T-cell (primary cell): ENCODE measurements around the gene SYNJ1. TPM values are rescaled to one million over a fixed set of nuclear protein-coding genes. Genes with fewer than 3 reads are reported as not detected.
A peak's percentile ranks its signal among the peaks of the same experiment; 100 is the strongest.

ENCODE experiments used
- ATAC-seq, 4 experiments: fragments of 200-7000 bp in 3 of 4; fragments of 150-1000 bp in 1 of 4; cut with Tn5 transposase; replicated peaks in 1 of 4; 1 replicate in 3 of 4; 2 replicates in 1 of 4; pipeline ENCODE4 v1.10.0; 2021; ENCODE audit warnings: moderate library complexity in 3 of 4, mild to moderate bottlenecking in 2 of 4, moderate number of reproducible peaks in 1 of 4
- CTCF ChIA-PET, 2 donors: fragments of 300-600 bp; sonication (Branson Sonifier 250); formaldehyde crosslinking; loops; one replicate each; lab custom pipeline; 2022; ENCODE audit warnings: antibody characterized with exemption in 2 of 2; lab: Charles Lee
- POLR2A ChIA-PET, 2 donors: fragments of 300-600 bp; sonication (Branson Sonifier 250); formaldehyde crosslinking; loops; one replicate each; lab custom pipeline; 2022; ENCODE audit warnings: antibody characterized with exemption in 2 of 2; lab: Charles Lee
- DNase-seq, 35 experiments: peaks; one replicate each; pipeline versions ENCODE4 v3.0.0 to v3.0.0-alpha.2; 2013 to 2023
- H3K27ac ChIP-seq: one replicate; pipeline ENCODE4 v1.5.1; 2013; ENCODE audit warnings: low read length
- H3K27me3 ChIP-seq, 2 experiments: replicated peaks in 1 of 2; 1 replicate in 1 of 2; 2 replicates in 1 of 2; pipeline versions ENCODE4 v1.6.1 to v1.7.0; 2013; ENCODE audit warnings: low read length in 1 of 2, mixed read lengths in 1 of 2; ENCODE audit not compliant: control insufficient read depth in 2 of 2, insufficient read depth in 2 of 2; ENCODE audit errors: extremely low read depth in 1 of 2
- H3K36me3 ChIP-seq, 2 donors: 1 replicate in 1 of 2; 2 replicates in 1 of 2; pipeline versions ENCODE4 v1.6.1 to v1.7.0; 2013; ENCODE audit warnings: low read length in 1 of 2; ENCODE audit not compliant: control insufficient read depth in 2 of 2, insufficient read depth in 1 of 2; ENCODE audit errors: extremely low read depth in 1 of 2
- H3K4me1 ChIP-seq, 2 experiments: 1 replicate in 1 of 2; 2 replicates in 1 of 2; pipeline versions ENCODE4 v1.6.1 to v1.7.0; 2013; ENCODE audit warnings: low read length in 2 of 2, mixed read lengths in 1 of 2; ENCODE audit not compliant: insufficient read depth in 2 of 2, control insufficient read depth in 1 of 2; ENCODE audit errors: extremely low read depth in 1 of 2
- H3K4me3 ChIP-seq, 2 donors: 1 replicate in 1 of 2; 2 replicates in 1 of 2; pipeline versions ENCODE4 v1.5.1 to v1.7.0; 2013; ENCODE audit warnings: mild to moderate bottlenecking in 2 of 2, low read length in 1 of 2, moderate library complexity in 1 of 2; ENCODE audit not compliant: control insufficient read depth in 1 of 2; ENCODE audit errors: extremely low read depth in 1 of 2
- H3K9me3 ChIP-seq: 2 replicates; pipeline ENCODE4 v1.7.0; 2013
- H3K27ac Mint-ChIP-seq, 2 donors: one replicate each; pipeline ENCODE4 v1.8.0; 2020 to 2021; ENCODE audit warnings: mild to moderate bottlenecking in 2 of 2, mixed read lengths in 2 of 2
- H3K27me3 Mint-ChIP-seq, 2 donors: one replicate each; pipeline ENCODE4 v1.8.0; 2021 to 2022; ENCODE audit warnings: mixed read lengths in 2 of 2
- H3K36me3 Mint-ChIP-seq: one replicate; pipeline ENCODE4 v1.8.0; 2021; ENCODE audit warnings: mixed read lengths
- H3K4me1 Mint-ChIP-seq, 3 donors: one replicate each; pipeline ENCODE4 v1.8.0; 2020 to 2022; ENCODE audit warnings: mixed read lengths in 3 of 3, mild to moderate bottlenecking in 1 of 3
- H3K4me3 Mint-ChIP-seq, 3 donors: one replicate each; pipeline ENCODE4 v1.8.0; 2020 to 2022; ENCODE audit warnings: mild to moderate bottlenecking in 3 of 3, mixed read lengths in 3 of 3, moderate library complexity in 3 of 3
- H3K9me3 Mint-ChIP-seq, 3 donors: one replicate each; pipeline ENCODE4 v1.8.0; 2020 to 2022; ENCODE audit warnings: mixed read lengths in 3 of 3
- WGBS: methylation state at CpG from one replicate; pipeline ENCODE4 v1.1.5; 2013; ENCODE audit warnings: missing lambda C conversion rate; ENCODE audit not compliant: insufficient coverage; 5-methylcytosine and 5-hydroxymethylcytosine counted together
- total RNA-seq, 35 experiments: library from RNA in 6 of 35; stranded (reverse) in 6 of 35; fragments of 120-200 nt in 1 of 35; gene quantifications; one replicate each; pipeline versions ENCODE4 v1.2.1 to v1.2.4 and lab custom pipeline; 2013 to 2026

SYNJ1 gene
- total RNA-seq, 5 donors from 2014 or later (not counting 1 experiment from before 2014, with no cell fraction given) = 15.2 to 24.0 (median 20.3) TPM

DNA sequence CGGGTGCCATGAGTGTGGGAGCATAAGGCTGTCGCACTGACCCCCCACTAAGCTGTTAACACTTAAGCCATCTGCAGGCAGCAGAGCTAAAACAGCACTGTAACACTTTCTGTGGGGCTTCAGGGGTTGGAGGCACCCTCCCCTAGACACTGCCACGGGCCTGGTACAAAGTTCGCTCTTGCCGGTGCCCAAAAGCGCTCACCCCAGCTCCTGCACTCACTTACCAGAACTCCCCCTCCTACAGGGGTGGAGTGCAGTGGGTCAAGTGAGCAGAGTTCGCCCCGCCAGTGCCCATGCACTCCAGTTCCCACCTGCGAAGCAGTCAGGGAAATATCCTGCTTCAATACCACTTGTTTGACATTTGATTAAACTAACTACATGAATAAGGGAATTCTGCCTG lies 69.3 kb downstream of the SYNJ1 start:
- no peaks in the 10 kb centered on the region for H3K27me3 Mint-ChIP-seq
- WGBS = 100% methylated on average over 3 of the region's 9 CpGs
- Histone ChIP-seq H3K4me1 (no peaks in the 10 kb centered on the region), H3K4me3 (no peak overlapping the region), H3K36me3 (peaks cover 10 to 36% of the 10 kb centered on the region in 2 donors), H3K27ac (no peak overlapping the region), H3K27me3 (no peaks in the 10 kb centered on the region), H3K9me3 (no peaks in the 10 kb centered on the region)
- peaks cover 76% of the 10 kb centered on the region for H3K36me3 Mint-ChIP-seq
- no peak overlapping the region for H3K27ac Mint-ChIP-seq
- ATAC-seq (no peak), DNase-seq (no peak)
- CTCF ChIA-PET = interaction anchor here (0.6 to 1.0 kb wide), 3 partner anchors 9 to 20 kb away, joined by 3 to 4 read pairs (median 3); no protein-coding TSS in a partner anchor
- H3K9me3 Mint-ChIP-seq = peaks cover 0 to under 1% (median 0%) of the 10 kb centered on the region in 3 donors
- no peaks in the 10 kb centered on the region for H3K4me1 Mint-ChIP-seq
- H3K4me3 Mint-ChIP-seq = no peak overlapping the region
- POLR2A ChIA-PET = no interaction called here

DNA sequence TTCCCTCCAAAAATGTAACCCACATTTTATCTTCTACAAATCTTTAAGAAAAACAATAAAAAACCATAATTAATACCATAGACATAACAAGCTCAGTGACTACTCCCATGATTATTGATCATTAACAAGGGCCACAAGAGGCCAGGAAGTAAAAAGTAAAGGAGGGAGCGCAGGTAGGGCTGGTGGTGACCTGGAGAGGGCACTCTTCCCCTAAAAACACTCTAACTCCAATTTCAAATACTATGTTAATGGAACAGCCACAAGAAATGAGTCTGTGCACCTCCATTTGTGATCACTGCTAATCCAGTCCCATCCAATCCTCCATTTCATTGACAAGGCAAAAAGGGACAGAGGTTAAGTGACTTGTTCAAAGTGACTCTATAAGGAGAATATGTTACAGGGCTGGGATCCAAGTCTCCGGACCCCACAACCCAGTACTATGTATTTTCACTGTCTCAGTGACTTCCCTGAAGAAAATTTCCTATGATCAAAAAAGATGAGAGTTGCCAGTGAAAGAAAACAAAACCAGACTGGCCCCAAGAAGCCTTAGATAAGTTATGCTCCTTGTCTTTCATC lies 74.4 kb downstream of the SYNJ1 start:
- POLR2A ChIA-PET = no interaction called here
- peaks cover 41% of the 10 kb centered on the region for H3K36me3 Mint-ChIP-seq
- no peaks in the 10 kb centered on the region for H3K27me3 ChIP-seq
- peaks cover 0 to 2% (median 0%) of the 10 kb centered on the region in 3 donors for H3K4me1 Mint-ChIP-seq
- peaks cover 0 to 50% of the 10 kb centered on the region in 2 donors for H3K36me3 ChIP-seq
- no peaks in the 10 kb centered on the region for H3K4me1 ChIP-seq
- DNase-seq = peak in 17 of 35 experiments; percentile 2 to 57 (median 13)
- H3K9me3 ChIP-seq = no peaks in the 10 kb centered on the region
- no peak overlapping the region for H3K27ac ChIP-seq
- WGBS = no CpG with 5 or more reads among the region's 2 CpGs
- H3K9me3 Mint-ChIP-seq = no peaks in the 10 kb centered on the region
- peak; percentile 49 to 61 (median 56) for ATAC-seq
- no peak overlapping the region for H3K4me3 Mint-ChIP-seq
- H3K4me3 ChIP-seq = no peak overlapping the region
- CTCF ChIA-PET = interaction anchor here (0.6 to 1.1 kb wide), 4 partner anchors 9 to 1297 kb away, joined by 3 to 5 read pairs (median 4); no protein-coding TSS in a partner anchor
- no peak overlapping the region for H3K27ac Mint-ChIP-seq
- no peaks in the 10 kb centered on the region for H3K27me3 Mint-ChIP-seq

DNA sequence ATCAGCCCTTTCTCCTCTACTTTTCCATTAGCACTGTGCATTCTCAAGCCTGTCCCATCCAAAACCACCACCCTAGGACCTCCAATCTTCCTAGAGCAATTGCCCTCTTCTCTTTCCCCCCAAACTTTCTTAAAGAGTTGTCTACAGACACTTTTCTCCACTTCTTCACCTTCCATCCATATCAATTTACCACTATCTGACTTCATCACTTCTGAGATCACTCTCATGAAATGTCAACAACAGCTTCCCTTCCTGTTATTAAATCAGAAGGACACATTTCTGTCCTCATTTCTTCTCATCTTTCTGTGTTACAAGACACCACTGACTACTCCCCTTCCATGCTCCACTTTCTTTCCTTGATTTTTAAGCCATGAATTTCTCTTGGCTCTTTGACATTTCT lies 79.6 kb downstream of the SYNJ1 start:
- Mint-ChIP-seq H3K9me3 (no peaks in the 10 kb centered on the region), H3K4me3 (no peak overlapping the region), H3K27ac (no peak overlapping the region), H3K36me3 (peaks cover 25% of the 10 kb centered on the region), H3K27me3 (no peaks in the 10 kb centered on the region), H3K4me1 (peaks cover 0 to 2% (median 0%) of the 10 kb centered on the region in 3 donors)
- H3K4me1 ChIP-seq = no peaks in the 10 kb centered on the region
- peaks cover 0 to 66% of the 10 kb centered on the region in 2 donors for H3K36me3 ChIP-seq
- H3K4me3 ChIP-seq = no peak overlapping the region
- DNase-seq (no peak), ATAC-seq (no peak)
- ChIA-PET CTCF (no interaction called here), POLR2A (no interaction called here)
- no peaks in the 10 kb centered on the region for H3K27me3 ChIP-seq
- H3K27ac ChIP-seq = no peak overlapping the region
- no peaks in the 10 kb centered on the region for H3K9me3 ChIP-seq

DNA sequence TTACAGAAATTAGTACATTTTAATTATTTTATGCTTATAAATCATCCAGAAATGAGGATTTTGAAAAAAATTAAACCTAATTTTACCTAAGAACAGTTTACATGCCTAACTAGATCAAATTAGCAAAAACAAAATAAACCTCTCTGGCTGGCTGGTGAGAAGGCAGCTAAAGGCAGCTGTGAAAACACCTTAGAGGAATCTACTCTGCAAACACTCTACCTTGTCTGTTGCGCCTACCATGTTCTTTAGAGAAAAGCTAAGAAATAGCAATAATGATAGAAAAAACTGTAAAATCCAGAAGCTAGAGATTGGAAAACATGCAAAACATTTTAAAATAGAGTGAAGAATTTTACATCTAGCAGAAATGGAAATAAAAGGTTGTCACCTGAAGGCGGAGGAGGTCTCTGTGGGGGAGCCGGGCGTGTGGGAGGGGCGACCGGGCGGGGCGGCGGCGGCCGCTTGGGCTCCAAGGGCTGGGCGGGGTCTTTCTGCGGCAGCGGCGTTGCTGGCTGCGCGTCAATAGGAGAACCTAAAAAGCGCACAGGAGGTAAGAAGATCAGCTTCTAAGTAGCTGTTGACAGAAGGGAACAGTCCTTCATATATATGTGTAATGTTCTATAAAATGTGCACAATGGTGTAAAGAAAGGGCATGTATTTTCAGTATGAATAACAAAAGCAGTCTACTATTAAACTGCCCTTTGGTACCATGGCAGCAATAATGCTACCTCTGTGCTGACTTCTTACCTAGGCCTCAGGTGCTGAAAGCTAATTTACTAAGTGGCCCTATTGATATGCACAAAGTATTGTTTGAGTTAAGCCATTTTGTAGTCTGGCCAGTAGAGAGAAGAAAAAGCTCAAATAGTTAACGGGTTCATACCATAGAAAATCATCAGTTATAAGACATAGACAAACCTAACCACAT lies 82.3 kb downstream of the SYNJ1 start:
- no peaks in the 10 kb centered on the region for H3K4me1 Mint-ChIP-seq
- no peaks in the 10 kb centered on the region for H3K9me3 Mint-ChIP-seq
- H3K27me3 Mint-ChIP-seq = no peaks in the 10 kb centered on the region
- no peaks in the 10 kb centered on the region for H3K27me3 ChIP-seq
- ChIA-PET CTCF (interaction anchor here in 1 of 2 donors (0.6 kb wide), 1 partner anchor 316 kb away, joined by 6 read pairs; no protein-coding TSS in a partner anchor), POLR2A (interaction anchor here in 1 of 2 donors (0.5 kb wide), 1 partner anchor 126 kb away, joined by 5 read pairs; the partner anchor contains the start of gene PAXBP1)
- no peak overlapping the region for H3K4me3 Mint-ChIP-seq
- peaks cover 35% of the 10 kb centered on the region for H3K36me3 Mint-ChIP-seq
- ATAC-seq (no peak), DNase-seq (no peak)
- no peak overlapping the region for H3K4me3 ChIP-seq
- H3K27ac ChIP-seq = no peak overlapping the region
- 100% methylated on average over 1 of the region's 19 CpGs for WGBS
- H3K9me3 ChIP-seq = no peaks in the 10 kb centered on the region
- peaks cover 0 to 72% of the 10 kb centered on the region in 2 donors for H3K36me3 ChIP-seq
- no peak overlapping the region for H3K27ac Mint-ChIP-seq
- no peaks in the 10 kb centered on the region for H3K4me1 ChIP-seq

DNA sequence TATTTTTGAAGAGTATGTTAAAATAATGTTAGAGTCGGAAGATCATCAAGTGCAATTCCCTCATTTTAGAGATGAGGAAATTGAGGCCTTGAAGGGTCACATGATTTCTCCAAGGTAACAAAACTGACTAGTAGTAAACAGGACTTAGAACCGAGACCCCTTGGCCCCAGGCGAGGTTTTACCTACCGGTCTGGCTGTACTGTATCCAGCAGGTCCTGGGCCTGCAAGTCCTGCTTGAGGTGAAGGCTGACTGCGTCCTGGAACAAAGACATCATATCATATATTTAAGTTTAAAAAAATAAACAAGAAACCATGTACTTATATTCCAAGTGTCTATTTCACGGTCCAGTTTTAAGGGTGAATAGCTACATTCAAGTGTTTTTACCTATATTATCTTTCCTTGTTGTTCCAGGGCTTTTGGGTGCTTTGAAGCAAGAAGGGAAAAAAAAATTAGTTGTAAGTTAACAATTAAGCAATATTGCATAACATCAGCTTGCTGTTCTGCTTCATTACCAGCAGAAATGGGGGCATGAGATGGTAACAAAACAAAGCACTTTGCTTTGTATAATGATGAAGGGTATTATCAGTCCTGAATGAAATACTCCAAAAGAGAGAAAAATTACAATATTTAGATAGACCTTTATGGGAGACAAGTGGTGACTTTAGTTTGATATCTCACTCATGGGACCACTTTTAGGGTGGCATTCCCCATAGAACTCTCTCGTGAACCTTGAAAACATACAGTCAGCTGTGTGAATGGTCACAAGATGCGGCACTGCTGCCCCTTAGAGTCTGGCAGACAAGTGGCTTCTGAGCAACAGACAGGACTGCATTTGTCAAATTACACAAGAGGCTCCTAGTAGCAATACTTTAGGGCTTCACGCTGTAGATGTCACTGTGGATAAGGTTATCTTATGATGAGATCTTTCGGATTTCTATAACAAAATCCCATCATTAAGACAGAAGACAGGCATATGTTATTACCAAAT lies 85.8 kb downstream of the SYNJ1 start:
- Histone ChIP-seq H3K9me3 (no peaks in the 10 kb centered on the region), H3K27ac (no peak overlapping the region), H3K27me3 (no peaks in the 10 kb centered on the region), H3K4me3 (no peak overlapping the region), H3K4me1 (no peaks in the 10 kb centered on the region), H3K36me3 (peaks cover 3 to 69% of the 10 kb centered on the region in 2 donors)
- H3K9me3 Mint-ChIP-seq = no peaks in the 10 kb centered on the region
- ChIA-PET CTCF (no interaction called here), POLR2A (no interaction called here)
- H3K27ac Mint-ChIP-seq = no peak overlapping the region
- DNase-seq (no peak), ATAC-seq (no peak)
- H3K36me3 Mint-ChIP-seq = peaks cover 44% of the 10 kb centered on the region
- no peaks in the 10 kb centered on the region for H3K4me1 Mint-ChIP-seq
- no peaks in the 10 kb centered on the region for H3K27me3 Mint-ChIP-seq
- H3K4me3 Mint-ChIP-seq = no peak overlapping the region
- WGBS = 61% methylated on average over 3 of the region's 10 CpGs
